Progenitor cell of endocrine pancreas (in vitro differentiated cells): ENCODE measurements around the gene MEIOB. TPM values are rescaled to one million over a fixed set of nuclear protein-coding genes. Genes with fewer than 3 reads are reported as not detected.

Experiments used
- DNase-seq: peaks from one replicate; pipeline ENCODE4 v3.0.0; 2021; ENCODE audit warnings: low spot score; ENCODE audit not compliant: unreplicated experiment
- H3K27ac Mint-ChIP-seq: 2 replicates; pipeline ENCODE4 v1.8.0; 2021; ENCODE audit warnings: mild to moderate bottlenecking, moderate library complexity, mixed read lengths
- H3K27me3 Mint-ChIP-seq: 2 replicates; pipeline ENCODE4 v1.8.0; 2021; ENCODE audit warnings: mixed read lengths
- H3K36me3 Mint-ChIP-seq: 2 replicates; pipeline ENCODE4 v1.8.0; 2022; ENCODE audit warnings: mixed read lengths; ENCODE audit not compliant: insufficient read depth
- H3K4me1 Mint-ChIP-seq: 2 replicates; pipeline ENCODE4 v1.8.0; 2021; ENCODE audit warnings: low read depth, mixed read lengths
- H3K4me3 Mint-ChIP-seq: 2 replicates; pipeline ENCODE4 v1.8.0; 2021; ENCODE audit warnings: low read depth, mild to moderate bottlenecking, moderate library complexity, mixed read lengths
- H3K9me3 Mint-ChIP-seq: 2 replicates; pipeline ENCODE4 v1.8.0; 2021; ENCODE audit warnings: low read depth, mixed read lengths
- total RNA-seq: library from RNA; stranded (reverse); gene quantifications from 2 replicates; pipeline ENCODE4 v1.2.1, GENCODE V29; 2021
- TF ChIP-seq, protein P1 (sequence below): fragments of 200-600 bp; sonication (generic); IDR thresholded peaks from one replicate; pipeline ENCODE4 v1.5.0; 2021; ENCODE audit warnings: antibody characterized with exemption, mild to moderate bottlenecking; ENCODE audit not compliant: unreplicated experiment

Gene MEIOB
- total RNA-seq, 1 donor from 2014 or later: not detected

DNA sequence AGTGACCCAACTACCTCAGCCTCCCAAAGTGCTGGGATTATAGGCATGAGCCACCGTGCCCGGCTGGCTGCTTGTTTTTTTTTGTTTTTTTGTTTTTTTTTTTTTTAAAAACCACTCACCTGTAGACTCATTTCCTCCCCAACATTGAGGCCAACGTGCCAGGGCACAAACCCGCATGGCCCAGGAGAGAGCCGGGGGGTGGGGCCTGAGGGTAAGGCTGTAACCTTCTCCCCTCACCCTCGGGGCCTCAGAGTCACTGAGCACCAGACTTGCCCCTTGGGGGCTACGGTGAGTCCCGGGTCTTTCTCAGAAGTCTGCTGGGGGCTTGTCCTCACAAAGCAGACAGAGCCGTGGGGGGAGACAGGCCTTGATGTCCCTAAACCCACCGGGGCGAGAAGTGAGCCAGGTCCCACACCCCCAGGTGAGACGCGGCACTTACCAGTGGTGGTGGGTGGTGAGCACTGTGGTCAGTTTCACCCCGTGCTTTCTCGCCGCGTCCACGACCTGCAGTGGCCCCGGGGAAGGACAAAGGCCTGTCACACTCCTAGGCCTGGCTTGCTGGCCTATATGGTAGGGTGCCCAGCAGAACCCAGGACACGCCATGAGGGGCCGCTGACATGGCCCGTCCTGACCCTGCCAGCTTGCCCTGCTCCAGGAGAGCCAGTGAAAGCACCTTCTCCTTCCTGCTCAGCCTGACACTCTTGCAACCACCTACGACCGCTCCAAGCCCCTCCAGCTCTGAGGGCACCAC lies 49.9 kb downstream of the MEIOB start:
- TF ChIP-seq, protein P1, sequence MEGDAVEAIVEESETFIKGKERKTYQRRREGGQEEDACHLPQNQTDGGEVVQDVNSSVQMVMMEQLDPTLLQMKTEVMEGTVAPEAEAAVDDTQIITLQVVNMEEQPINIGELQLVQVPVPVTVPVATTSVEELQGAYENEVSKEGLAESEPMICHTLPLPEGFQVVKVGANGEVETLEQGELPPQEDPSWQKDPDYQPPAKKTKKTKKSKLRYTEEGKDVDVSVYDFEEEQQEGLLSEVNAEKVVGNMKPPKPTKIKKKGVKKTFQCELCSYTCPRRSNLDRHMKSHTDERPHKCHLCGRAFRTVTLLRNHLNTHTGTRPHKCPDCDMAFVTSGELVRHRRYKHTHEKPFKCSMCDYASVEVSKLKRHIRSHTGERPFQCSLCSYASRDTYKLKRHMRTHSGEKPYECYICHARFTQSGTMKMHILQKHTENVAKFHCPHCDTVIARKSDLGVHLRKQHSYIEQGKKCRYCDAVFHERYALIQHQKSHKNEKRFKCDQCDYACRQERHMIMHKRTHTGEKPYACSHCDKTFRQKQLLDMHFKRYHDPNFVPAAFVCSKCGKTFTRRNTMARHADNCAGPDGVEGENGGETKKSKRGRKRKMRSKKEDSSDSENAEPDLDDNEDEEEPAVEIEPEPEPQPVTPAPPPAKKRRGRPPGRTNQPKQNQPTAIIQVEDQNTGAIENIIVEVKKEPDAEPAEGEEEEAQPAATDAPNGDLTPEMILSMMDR: no peak
- Mint-ChIP-seq H3K36me3 (peaks cover 2% of the 10 kb centered on the region), H3K27ac (no peak overlapping the region), H3K4me1 (peaks cover 9% of the 10 kb centered on the region), H3K27me3 (no peaks in the 10 kb centered on the region), H3K9me3 (no peaks in the 10 kb centered on the region), H3K4me3 (no peak overlapping the region)
- DNase-seq: no peak

DNA sequence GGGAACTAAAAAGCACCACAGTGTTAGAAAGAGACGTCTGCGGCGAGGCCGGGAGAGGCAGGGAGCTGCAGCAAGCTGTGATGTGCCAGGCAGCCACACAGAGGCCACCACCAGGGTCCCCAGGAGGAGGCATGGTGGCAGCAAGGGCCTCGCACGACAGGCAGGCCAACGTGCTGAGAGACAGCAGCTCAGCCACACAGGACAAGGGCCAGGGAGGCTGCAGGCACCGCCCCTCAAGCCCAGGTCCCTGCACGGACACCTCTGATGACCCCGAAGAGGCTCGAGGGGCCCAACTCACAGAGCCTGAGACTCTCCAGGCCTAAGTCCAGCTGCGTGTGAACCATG lies 51.0 kb downstream of the MEIOB start:
- H3K9me3 Mint-ChIP-seq: no peaks in the 10 kb centered on the region
- no peak overlapping the region for H3K27ac Mint-ChIP-seq
- TF ChIP-seq, protein P1: no peak
- peaks cover 2% of the 10 kb centered on the region for H3K36me3 Mint-ChIP-seq
- DNase-seq: no peak
- H3K4me3 Mint-ChIP-seq: no peak overlapping the region
- peaks cover 9% of the 10 kb centered on the region for H3K4me1 Mint-ChIP-seq
- H3K27me3 Mint-ChIP-seq: no peaks in the 10 kb centered on the region

DNA sequence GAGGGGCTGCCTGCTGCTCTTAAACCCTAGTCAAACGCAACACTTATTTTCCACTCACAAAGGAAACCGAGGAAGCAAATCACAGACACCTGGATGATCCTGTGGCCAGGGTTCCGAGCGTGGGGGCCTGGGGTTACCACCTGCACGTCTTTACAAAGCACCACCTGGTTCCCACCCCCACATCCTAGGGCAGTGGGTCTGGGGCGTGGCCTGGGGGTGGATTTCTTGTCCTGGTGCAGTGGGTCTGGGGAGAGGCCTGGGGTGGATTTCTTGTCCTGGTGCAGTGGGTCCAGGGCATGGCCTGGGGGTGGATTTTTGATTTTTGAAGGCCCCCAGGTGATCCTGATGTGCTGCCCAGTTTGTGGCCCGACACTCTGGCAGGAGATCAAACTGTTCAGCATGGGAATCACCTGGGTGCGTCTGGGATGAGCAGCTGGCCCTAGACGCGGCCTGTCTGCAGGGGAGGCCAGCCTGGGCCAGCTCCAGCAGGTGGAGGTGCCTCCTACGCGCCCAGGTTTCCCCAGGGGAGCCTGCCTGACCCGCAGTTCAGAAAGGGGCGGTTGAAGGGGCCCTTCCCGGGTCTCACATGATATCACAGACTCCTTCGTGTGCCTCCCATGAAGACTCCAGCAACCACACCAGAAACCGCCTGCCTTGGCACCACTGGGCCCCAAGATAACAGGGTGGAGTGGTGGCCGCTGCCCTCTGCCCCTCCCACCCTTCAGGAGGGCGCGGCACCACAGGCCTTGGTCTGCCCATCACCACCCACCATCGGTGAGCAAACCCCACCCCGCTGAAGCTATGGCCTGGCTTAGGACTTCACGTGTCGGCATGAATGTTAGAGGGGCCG lies 51.6 kb downstream of the MEIOB start:
- H3K4me3 Mint-ChIP-seq: no peak overlapping the region
- peaks cover 5% of the 10 kb centered on the region for H3K4me1 Mint-ChIP-seq
- TF ChIP-seq, protein P1: no peak
- H3K36me3 Mint-ChIP-seq: peaks cover 3% of the 10 kb centered on the region
- no peaks in the 10 kb centered on the region for H3K9me3 Mint-ChIP-seq
- DNase-seq: no peak
- no peaks in the 10 kb centered on the region for H3K27me3 Mint-ChIP-seq
- H3K27ac Mint-ChIP-seq: no peak overlapping the region

DNA sequence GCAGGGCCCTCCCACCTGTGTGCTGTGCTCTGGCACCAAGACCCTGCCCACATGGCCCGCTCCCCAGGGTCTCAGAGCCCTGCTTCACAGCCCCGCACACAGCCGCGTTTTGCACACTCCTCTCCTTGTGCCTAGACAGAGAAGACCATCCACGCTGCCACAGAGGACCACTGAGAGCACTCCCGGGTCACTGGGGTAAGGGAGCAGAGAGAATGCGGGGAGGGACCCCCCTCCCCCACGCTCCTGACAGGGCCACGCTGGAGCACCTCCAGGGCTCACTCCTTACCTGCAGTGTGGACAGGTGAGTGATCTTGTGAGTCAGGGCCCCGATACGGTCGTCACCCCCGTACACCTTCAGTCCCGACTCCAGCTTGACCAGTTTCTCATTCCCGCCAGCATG lies 52.4 kb downstream of the MEIOB start:
- no peak overlapping the region for H3K27ac Mint-ChIP-seq
- no peak for DNase-seq
- TF ChIP-seq, protein P1: no peak
- no peaks in the 10 kb centered on the region for H3K9me3 Mint-ChIP-seq
- no peak overlapping the region for H3K4me3 Mint-ChIP-seq
- no peaks in the 10 kb centered on the region for H3K27me3 Mint-ChIP-seq
- H3K36me3 Mint-ChIP-seq: peaks cover 7% of the 10 kb centered on the region
- H3K4me1 Mint-ChIP-seq: peaks cover 3% of the 10 kb centered on the region

DNA sequence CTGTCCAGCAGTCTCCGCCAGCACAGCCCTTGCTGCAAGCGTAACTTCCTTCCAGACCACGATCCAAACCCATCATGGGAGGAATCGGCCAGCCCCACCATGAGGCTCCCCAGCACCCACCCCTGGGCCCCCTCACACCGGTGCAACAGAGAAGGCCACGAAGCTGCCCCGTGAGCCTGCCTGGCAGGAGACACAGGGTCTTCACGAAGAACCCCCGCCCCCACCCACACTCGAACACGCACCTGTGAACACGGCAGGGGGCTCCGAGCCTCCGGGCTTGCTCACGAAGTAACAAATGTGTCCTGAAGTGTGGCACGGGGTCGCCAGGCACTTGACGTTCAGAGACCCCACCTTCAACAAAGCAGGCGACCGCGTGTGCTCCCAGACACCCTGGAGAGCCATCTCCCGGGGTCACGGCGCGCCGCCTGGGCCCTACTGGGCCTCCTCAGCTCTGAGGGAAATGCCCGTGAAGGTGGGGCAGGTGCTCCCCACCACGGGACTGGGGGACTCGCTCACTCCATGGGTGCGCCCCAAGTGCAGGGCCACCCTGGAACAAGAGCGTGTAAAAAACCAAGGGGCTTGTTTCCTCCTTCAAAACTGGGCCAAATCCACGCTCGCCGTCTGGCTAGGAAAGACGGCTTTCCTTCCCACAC lies 53.0 kb downstream of the MEIOB start:
- peaks cover 1% of the 10 kb centered on the region for H3K4me1 Mint-ChIP-seq
- DNase-seq: no peak
- H3K9me3 Mint-ChIP-seq: no peaks in the 10 kb centered on the region
- no peak overlapping the region for H3K27ac Mint-ChIP-seq
- no peak overlapping the region for H3K4me3 Mint-ChIP-seq
- peaks cover 9% of the 10 kb centered on the region for H3K36me3 Mint-ChIP-seq
- TF ChIP-seq, protein P1: no peak
- no peaks in the 10 kb centered on the region for H3K27me3 Mint-ChIP-seq
